IPS-18a (cell line): ENCODE measurements around the gene PSMB8.
"Not testable (repeated sequence)": the region's sequence is repeated elsewhere in the genome, so short reads cannot be mapped to it uniquely, and the experiment has no call there.

Experiments
- H3K27ac ChIP-seq: one replicate; pipeline ENCODE4 v1.5.1; 2013; ENCODE audit warnings: low read length
- H3K27me3 ChIP-seq: one replicate; pipeline ENCODE4 v1.6.1; 2013; ENCODE audit warnings: mild to moderate bottlenecking, low read length; ENCODE audit not compliant: control insufficient read depth, insufficient read depth
- H3K36me3 ChIP-seq: one replicate; pipeline ENCODE4 v1.6.1; 2013; ENCODE audit warnings: low read depth, low read length; ENCODE audit not compliant: control insufficient read depth
- H3K4me1 ChIP-seq: one replicate; pipeline ENCODE4 v1.6.1; 2013; ENCODE audit warnings: low read depth, low read length; ENCODE audit not compliant: control insufficient read depth
- H3K4me3 ChIP-seq: one replicate; pipeline ENCODE4 v1.5.1; 2013; ENCODE audit warnings: low read length
- H3K9ac ChIP-seq: one replicate; pipeline ENCODE4 v1.6.1; 2013; ENCODE audit warnings: mild to moderate bottlenecking, low read length, moderate library complexity
- H3K9me3 ChIP-seq: one replicate; pipeline ENCODE4 v1.6.1; 2013; ENCODE audit warnings: low read depth, low read length; ENCODE audit not compliant: control insufficient read depth

The PSMB8 gene

DNA sequence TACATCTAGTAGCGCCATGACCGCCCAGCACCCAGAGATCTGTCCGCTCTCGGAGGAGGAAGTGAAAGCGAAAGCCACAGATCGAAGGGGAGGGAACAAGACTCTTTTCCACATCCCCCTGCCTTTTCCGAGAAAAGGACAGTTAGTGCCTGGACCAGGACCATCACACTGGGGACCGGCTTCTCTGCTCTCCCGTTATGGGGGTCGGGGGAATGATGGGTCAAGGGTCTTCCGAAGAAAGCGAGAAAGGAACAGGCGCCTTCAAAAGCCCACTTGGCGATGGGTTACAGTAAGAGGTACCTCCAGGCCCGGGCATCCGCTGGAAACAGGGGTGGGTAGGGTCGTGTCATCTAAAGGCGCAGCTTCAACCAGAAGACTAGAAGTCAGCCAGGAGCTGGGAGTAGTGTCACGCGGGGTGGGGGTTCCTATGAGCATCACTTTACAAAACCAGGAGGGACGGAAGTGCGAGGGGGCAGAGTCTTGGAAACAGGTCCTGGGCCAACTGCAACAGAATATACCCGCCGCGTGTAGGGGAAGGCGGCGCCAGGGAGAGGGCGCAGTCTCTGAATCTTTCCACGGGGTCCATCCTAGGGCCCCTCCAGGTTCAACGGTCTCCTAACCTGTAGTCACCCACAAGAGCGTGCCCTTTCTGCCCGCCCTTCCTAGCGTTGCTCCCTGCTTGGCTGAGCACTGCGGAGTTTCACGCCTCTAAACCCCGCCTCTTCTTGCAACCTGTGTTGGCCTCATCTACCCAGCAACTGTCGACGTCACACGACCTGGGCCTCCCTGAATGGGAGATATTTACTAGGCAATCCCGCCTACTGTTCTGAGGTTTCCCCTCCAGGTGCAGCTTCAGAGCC, at the start of gene PSMB8:
PSMB8 (minus strand) TSS at position 69 of the 860 bp plus-strand sequence; CDS start at position 18, 51 bp downstream.
- Histone ChIP-seq H3K27ac (no peak within 1 kb of the TSS), H3K36me3 (no peaks in the 10 kb centered on the region), H3K4me1 (no peaks in the 10 kb centered on the region), H3K9me3 (no peaks in the 10 kb centered on the region), H3K4me3 (peak within 1 kb of the TSS; percentile 88), H3K27me3 (peaks cover 28% of the 10 kb centered on the region), H3K9ac (peak within 1 kb of the TSS; percentile 64)

DNA sequence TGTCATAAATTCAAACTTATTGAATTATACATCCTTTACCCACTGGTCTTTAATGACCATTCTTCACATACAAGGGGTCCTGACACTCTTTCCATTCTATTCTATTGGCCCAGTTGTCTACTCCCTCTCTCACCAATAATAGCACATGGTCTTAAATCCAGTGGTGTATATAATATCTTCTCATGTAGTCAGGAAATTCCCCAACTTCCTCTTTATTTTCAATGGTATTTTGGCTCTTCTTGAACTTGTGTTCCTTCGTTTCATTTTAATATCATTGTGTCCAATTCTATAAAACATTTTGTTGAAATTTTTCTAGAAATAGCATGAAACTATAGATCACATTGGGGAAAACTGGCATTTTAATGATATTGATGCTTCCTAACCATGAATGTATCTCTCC, 47.0 kb upstream of the PSMB8 start:
- H3K27me3 ChIP-seq, result no peaks in the 10 kb centered on the region
- H3K9ac ChIP-seq, result no peak overlapping the region
- no peak overlapping the region for H3K4me3 ChIP-seq
- H3K9me3 ChIP-seq, result no peaks in the 10 kb centered on the region
- H3K4me1 ChIP-seq, result peaks cover 5% of the 10 kb centered on the region
- H3K36me3 ChIP-seq, result no peaks in the 10 kb centered on the region
- H3K27ac ChIP-seq, result no peak overlapping the region

DNA sequence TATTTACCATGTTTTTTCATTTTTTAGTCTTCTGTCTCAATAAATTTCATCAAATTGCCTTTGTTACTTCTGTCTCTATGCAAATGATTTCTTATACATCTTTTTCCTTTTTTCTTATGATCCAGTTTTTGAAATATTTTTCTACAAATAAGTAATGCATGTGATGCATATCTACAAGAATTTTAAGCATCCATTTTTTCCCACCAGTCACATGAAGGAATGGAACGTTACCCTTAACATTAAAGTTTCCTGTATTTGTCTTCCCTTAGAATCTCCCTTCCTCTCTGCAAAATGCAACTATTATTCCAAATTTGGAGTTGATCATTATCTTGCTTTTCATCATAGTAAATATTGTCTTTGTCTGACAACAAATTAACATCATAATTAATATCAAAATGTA, 45.7 kb upstream of the PSMB8 start:
- Histone ChIP-seq H3K9ac (no peak overlapping the region), H3K27ac (no peak overlapping the region), H3K36me3 (no peaks in the 10 kb centered on the region), H3K27me3 (no peaks in the 10 kb centered on the region), H3K4me3 (no peak overlapping the region), H3K4me1 (no peaks in the 10 kb centered on the region), H3K9me3 (no peaks in the 10 kb centered on the region)

DNA sequence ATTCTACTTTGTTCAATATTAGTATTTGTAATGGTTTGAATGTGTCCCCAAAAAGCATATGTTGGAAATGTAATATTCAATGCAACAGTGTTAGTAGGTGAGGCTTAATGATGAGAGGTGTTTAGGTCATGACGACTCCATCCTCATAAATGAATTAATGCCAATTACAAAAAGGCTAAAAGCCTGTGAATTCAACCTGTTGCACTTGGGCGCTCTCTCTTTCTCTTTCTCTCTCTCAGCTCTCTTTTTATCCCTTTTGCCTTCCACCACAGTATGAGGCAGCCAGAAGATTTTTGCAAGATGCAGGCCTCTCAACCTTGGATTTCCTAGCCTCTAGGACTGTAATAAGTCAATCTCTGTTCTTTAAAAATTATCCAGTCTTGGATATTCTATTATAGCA, 44.7 kb upstream of the PSMB8 start:
- no peaks in the 10 kb centered on the region for H3K27me3 ChIP-seq
- no peak overlapping the region for H3K4me3 ChIP-seq
- H3K9ac ChIP-seq, result no peak overlapping the region
- H3K9me3 ChIP-seq, result no peaks in the 10 kb centered on the region
- no peak overlapping the region for H3K27ac ChIP-seq
- no peaks in the 10 kb centered on the region for H3K4me1 ChIP-seq
- no peaks in the 10 kb centered on the region for H3K36me3 ChIP-seq

DNA sequence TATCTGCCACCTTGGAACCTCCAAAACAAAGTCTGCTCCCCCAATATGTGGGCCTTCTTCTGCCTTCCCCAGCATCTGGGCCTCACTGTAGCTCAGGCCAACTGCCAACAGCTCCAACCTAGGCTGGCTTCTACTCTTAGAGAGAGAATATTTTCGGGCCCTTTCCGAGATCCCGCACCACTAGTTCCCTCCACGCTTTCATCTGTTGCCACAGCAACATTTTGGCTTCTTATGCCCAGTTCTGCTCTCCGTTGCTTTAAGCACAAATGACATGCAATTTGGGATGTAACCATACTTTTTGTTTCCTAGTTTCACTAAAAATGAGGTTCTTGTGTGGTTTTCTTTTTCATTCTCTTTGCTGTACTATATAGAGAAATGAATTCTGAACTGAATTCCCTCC, 43.8 kb upstream of the PSMB8 start:
- H3K36me3 ChIP-seq, result no peaks in the 10 kb centered on the region
- no peaks in the 10 kb centered on the region for H3K27me3 ChIP-seq
- H3K9ac ChIP-seq, result no peak overlapping the region
- H3K4me1 ChIP-seq, result no peaks in the 10 kb centered on the region
- no peak overlapping the region for H3K27ac ChIP-seq
- H3K9me3 ChIP-seq, result no peaks in the 10 kb centered on the region
- no peak overlapping the region for H3K4me3 ChIP-seq

DNA sequence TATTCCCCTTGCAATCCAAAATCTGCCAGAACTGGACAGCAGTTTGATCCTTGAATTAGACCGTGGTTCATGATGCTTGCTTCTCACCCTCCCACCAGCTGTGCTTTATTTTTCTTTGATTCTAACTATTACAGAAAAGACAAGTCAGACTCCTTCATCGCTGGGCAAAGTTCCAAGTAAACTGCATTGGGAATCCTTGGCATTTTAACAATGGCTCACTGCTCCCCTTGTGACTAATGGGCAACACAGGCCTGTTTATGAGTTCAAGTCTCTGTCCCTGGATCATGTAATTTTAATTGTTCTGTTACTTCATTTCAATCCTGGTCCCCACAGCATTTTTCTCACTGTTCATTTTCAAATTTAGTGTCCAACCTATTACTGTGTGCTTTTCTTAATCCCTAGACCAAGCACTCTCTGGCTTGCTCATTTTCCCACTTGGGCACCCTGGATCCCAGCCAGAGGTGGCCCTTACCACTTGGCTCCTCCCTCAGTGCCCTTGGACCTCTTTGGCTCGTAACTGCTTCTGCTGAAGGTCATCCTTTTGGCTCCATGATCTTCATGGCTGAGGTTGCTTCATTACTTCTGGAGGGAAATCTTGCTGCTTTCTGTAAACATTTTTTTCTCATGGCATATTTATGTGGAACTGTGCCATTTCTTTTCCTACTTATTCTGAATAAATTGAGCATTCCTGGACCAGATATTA, 43.0 kb upstream of the PSMB8 start:
- Histone ChIP-seq H3K9me3 (no peaks in the 10 kb centered on the region), H3K4me3 (no peak overlapping the region), H3K27me3 (no peaks in the 10 kb centered on the region), H3K27ac (no peak overlapping the region), H3K36me3 (no peaks in the 10 kb centered on the region), H3K9ac (no peak overlapping the region), H3K4me1 (no peaks in the 10 kb centered on the region)

DNA sequence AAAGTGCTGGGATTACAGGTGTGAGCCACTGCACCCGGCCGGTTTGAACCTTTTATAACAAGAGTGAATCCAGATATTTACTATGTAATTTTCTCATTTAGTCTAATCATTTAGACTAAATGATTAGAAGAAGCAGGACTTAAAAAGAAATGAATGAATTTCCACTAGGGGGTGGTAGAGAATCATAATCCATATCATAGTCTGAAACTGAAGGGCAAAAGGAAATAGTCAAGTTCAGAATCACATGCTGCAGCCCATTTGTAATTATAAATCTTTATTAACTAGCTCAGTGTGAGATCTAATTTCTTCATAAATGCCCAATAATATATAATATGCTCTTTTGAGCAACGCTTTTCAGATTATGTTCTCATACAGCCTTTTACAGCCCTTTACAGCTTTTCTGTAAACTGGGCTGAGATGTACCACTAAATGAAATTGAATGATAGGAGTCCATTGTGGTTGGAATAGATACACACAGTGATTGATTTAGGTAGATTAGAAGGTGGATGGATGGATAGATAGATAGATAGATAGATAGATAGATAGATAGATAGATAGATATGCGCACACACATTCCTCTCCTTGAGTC, 41.9 kb upstream of the PSMB8 start:
- no peaks in the 10 kb centered on the region for H3K36me3 ChIP-seq
- no peaks in the 10 kb centered on the region for H3K9me3 ChIP-seq
- H3K27ac ChIP-seq, result no peak overlapping the region
- H3K27me3 ChIP-seq, result no peaks in the 10 kb centered on the region
- no peak overlapping the region for H3K4me3 ChIP-seq
- H3K4me1 ChIP-seq, result no peaks in the 10 kb centered on the region
- no peak overlapping the region for H3K9ac ChIP-seq

DNA sequence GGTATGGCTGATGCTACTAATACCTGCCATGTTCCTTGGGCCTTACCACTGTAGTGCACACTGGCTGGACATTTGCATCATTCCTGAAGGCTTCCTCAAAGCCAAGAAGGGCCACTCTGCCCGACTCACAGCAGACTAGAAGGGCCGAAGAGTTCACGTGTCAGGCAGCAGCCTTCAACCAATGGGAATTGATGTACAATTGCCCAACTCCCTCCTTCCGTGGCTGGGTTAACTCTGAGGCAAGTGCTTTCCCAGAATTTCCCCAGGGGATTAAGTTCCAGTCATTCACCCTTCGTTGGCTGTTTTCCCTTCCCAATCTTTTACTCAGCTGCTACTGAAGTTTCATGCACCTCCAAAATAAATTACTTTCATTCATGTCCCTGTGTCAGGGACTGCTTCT, 39.9 kb upstream of the PSMB8 start:
- no peaks in the 10 kb centered on the region for H3K36me3 ChIP-seq
- no peak overlapping the region for H3K27ac ChIP-seq
- H3K9ac ChIP-seq, result no peak overlapping the region
- no peaks in the 10 kb centered on the region for H3K9me3 ChIP-seq
- no peaks in the 10 kb centered on the region for H3K27me3 ChIP-seq
- H3K4me1 ChIP-seq, result no peaks in the 10 kb centered on the region
- H3K4me3 ChIP-seq, result no peak overlapping the region

DNA sequence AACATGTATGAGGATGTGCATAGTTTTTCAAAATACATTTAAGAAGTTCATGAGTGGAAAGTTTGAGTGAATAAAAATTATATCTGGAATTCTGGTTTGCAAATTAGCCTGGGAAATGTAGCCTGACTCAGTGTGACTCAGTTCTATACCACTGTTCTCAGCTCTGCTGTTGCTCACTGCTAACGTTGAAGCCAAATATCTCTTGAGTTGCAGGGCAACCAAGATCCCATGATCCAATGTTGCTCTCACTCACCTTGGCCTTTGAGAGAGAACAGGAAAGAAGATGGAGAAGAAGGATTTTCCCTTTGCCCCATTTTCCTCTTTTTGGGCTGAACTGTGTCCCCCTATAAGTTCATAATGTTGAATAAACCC, 39.0 kb upstream of the PSMB8 start:
- Histone ChIP-seq H3K4me1 (no peaks in the 10 kb centered on the region), H3K9me3 (no peaks in the 10 kb centered on the region), H3K27ac (no peak overlapping the region), H3K36me3 (no peaks in the 10 kb centered on the region), H3K27me3 (no peaks in the 10 kb centered on the region), H3K4me3 (no peak overlapping the region), H3K9ac (no peak overlapping the region)

DNA sequence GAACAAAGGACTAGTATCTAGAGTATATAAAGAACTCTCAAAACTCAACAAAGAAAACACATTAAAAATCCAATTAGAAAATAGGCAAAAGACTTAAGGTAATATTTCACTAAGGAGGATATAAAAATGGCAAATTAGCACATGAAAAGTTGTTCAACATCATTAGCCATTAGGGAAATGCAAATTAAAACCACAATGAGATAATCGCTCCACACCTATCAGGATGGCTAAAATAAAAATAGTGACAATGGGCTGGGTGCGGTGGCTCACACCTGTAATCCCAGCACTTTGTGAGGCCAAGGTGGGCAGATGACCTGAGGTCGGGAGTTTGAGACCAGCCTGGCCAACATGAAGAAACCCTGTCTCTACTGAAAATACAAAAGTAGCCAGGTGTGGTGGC, 37.1 kb upstream of the PSMB8 start:
- H3K27ac ChIP-seq, H3K9ac ChIP-seq, H3K9me3 ChIP-seq, H3K4me3 ChIP-seq, H3K36me3 ChIP-seq, H3K4me1 ChIP-seq, H3K27me3 ChIP-seq: not testable (repeated sequence)

DNA sequence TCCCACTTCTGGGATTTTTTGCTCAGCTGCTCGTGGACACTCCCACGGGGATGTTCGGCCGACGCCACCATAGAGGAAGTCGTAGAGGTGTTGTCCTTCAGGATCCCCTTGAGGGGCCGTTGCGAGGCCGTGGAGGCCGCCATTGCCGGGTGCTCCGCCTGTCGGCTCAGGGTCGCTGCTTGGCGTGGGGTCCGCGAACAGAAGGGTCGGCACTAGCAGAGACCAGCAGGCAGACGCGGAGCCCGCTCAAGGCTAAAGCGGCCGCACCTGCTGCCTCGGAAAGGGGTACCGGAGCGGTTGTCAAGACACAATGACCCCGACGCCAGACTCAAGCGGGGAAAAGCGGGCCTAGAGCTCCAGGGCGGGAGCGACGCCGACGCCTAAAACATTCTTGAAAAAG, 35.8 kb upstream of the PSMB8 start:
- Histone ChIP-seq H3K27ac (no peak overlapping the region), H3K9me3 (no peaks in the 10 kb centered on the region), H3K4me3 (no peak overlapping the region), H3K36me3 (no peaks in the 10 kb centered on the region), H3K27me3 (no peaks in the 10 kb centered on the region), H3K4me1 (no peaks in the 10 kb centered on the region), H3K9ac (no peak overlapping the region)
